Articular chondrocyte of knee joint (primary cell): ENCODE results near the gene RABGAP1. TPM values are rescaled to one million over a fixed set of nuclear protein-coding genes. Genes with fewer than 3 reads are reported as not detected.

Experiments used
- small RNA-seq: library from RNA; depleted of rRNA; stranded (forward); fragments of <200 nt; gene quantifications from one replicate; pipeline ENCODE3, GENCODE V24; 2012
- total RNA-seq: library from RNA; depleted of rRNA; stranded (reverse); fragments of >200 nt; gene quantifications from 2 replicates; pipeline ENCODE4 v1.2.3, GENCODE V29; 2012

The RABGAP1 gene
- 105 and 121 TPM in 2 replicates for total RNA-seq

DNA sequence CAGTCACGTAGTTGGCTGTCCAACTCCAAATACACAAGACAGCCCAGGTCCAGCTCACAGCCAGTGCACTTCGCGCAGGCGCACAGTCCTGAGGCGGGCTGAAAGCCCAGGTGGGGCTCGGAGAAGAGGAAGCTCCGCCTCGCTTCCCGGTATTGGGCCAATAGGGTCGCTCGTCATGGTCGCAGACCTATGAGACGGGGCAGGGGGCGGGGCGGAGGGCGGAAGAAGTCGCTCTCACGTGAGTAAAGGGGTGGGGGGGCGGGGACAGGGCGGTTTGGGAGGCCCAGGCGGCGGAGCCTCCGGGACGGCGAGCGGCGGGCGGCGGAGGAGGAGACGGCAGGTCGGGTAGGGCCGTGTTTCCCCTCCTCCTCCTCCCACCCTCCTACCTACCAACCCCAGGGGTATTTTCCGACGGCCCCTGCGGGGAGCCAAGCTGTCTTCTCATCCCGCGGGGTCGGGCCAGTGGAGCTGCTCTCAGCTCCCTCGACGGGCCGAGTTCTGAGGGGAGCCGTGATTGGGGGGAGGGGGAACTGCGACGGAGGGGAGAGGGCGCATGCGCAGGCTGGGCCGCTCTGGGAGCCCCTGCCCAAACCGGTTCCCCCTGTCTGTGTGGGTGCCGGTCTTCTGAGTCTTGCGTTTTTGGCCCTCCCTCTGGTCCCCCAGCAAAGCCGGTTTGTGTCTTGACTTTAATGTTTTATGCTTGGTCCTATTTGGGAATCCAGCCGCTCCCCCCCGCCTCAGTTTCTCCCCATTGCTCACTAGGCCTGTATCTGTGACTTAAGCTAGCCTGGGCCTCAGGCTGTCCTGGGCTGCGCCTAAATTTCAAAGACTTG is at the start of gene RABGAP1:
RABGAP1 (plus strand) TSS at position 272 of the 833 bp plus-strand sequence. CDS start 16,040 bp downstream, outside the sequence.

DNA sequence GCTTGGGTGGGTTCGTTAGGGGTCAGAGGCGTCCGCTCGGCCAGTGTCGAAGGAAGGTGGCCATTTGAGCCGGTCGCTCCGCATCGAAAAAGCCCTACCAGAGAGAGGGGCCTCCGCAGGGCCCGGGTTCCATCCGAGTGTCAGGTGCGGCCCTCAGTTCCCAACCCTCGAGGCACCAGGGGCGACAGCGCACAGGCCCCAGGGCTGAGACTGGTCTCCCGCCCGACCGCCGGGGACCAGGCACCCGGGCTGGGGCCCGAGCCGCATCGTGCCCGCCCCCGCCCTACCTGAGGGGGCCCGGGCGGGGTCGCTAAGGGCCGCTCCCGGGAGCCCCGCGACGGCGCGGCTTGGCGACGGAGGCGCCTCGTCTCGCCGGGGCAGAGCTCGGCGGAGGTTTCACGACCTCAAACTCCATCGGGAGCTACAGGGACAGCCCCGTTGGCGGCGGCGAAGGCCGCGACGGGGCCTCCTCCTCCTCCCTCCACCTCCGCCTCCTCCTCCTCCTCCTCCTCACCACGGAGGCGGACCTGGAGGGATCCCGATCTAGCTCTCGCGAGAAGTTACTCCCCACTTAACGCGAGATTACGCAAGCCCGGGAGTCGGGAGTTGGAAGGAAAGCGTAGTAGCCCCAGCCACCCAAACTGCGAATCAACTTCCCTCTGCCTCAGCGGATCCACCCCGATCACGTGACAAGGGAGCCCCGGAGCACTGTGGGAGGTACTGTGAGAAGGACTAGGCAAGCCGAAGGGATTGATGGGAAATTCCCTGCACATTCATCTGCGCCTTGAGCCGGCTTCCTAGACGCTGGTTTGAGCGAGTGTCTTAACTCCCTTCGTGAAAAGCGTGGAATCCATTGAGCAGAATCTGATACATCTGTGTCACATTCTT is 35.8 kb upstream of the RABGAP1 start, which contains the start of gene RC3H2:
RC3H2 (minus strand) TSS at position 537 of the 888 bp plus-strand sequence. CDS start 7,850 bp downstream, outside the sequence.

GRCh38 chr9:122912964-122913673 is 27.7 kb upstream of the RABGAP1 start, which contains the start of gene ZBTB6:
ZBTB6 (minus strand) TSS chr9:122913323; CDS start chr9:122912072, 1,251 bp downstream.

DNA sequence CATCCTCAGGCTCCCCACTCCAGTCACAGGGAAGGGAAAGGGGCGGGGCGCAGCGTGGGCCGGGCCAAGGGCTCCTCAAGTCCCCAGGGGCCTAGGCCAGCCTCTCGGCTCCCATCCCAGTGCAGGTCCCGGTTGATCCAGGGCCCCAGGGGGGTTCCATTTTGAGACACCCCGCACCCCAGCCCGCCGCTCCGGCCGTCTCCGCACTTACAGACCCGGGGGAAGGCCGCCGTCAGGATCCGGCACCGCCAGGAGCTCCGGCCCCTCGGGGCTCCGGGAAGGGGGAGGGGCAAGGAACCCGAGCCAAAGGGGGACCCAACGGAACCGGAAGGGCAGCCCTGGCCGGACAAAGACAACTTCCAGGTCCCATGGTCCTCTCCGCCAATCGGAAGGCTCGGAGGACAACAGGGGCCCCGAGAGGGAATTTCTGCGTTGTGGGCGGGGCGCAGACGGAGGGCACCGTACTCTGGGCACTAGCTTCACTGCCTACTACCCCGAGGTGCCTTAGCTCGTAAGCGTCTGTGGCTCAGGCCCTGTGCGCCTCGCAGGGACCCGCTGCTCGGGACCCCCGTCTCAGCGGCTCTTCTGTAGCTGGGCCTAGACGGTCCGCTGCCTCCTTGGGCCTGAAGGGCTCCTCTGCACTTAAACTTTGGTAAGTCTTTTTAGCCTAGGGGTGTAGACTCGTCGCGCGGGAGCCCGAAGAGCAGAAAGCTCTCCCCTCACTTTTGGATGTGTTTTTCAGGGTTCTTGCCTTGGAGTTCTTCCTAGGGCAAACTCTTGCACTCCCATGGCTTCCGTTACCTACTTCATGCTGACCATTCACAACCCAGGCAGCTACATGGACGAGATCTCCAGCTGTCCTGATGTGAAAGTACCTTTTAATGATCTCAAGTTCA is 9.3 kb upstream of the RABGAP1 start, which contains the start of gene ZBTB26:
ZBTB26 (minus strand) TSS at position 287 of the 896 bp plus-strand sequence. CDS start 11,578 bp downstream, outside the sequence.

DNA sequence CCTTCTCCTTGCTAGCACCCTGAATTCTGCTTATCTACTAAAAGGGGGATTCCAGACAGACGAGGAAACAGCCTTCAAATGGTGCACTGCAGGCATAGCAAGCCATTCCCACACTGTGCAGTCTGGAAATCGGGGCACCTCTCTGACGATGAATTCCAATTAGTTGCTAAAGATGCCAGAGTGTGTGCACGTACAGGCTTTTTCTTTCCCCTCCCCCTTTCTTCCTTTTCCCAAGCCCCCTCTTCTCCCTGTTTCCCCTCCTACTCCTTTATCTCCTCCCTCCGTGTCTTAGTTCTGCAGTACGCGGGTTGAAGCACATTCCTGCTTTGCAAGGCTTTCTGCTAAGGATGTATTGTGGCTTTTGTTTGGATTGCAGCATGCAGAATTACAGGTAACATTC is 92.5 kb downstream of the RABGAP1 start, which contains the start of gene GPR21:
GPR21 (plus strand) TSS at position 316 of the 400 bp plus-strand sequence. CDS start 900 bp downstream, outside the sequence.

Small RNAs within 50 kb of the gene (small RNA-seq; reads per million reads assigned to genes)
- gene GPR21: not detected
- gene RNY1P15: not detected

Other genes with a start within 250 kb of the RABGAP1 start
- not detected in 2 replicates for gene OR1L4, start 217.0 kb upstream of the RABGAP1 start, total RNA-seq
- gene OR1L6, start 198.7 kb upstream of the RABGAP1 start, total RNA-seq: not detected in 2 replicates
- gene OR5C1, start 152.1 kb upstream of the RABGAP1 start, total RNA-seq: not detected in 2 replicates
- not detected in 2 replicates for gene OR1K1, start 140.9 kb upstream of the RABGAP1 start, total RNA-seq
- 37.6 and 39.6 TPM in 2 replicates for gene PDCL, start 112.4 kb upstream of the RABGAP1 start, total RNA-seq
- gene RC3H2, start 35.7 kb upstream of the RABGAP1 start, total RNA-seq: 49.1 and 54.8 TPM in 2 replicates
- 17.5 and 20.1 TPM in 2 replicates for gene ZBTB6, start 27.7 kb upstream of the RABGAP1 start, total RNA-seq
- 6.0 and 6.8 TPM in 2 replicates for gene ZBTB26, start 9.5 kb upstream of the RABGAP1 start, total RNA-seq
- gene GPR21, start 92.6 kb downstream of the RABGAP1 start, total RNA-seq: 2.4 and 3.6 TPM in 2 replicates